ENCODE results near the gene DPP6. TPM values are rescaled to one million over a fixed set of nuclear protein-coding genes. Genes with fewer than 3 reads are reported as not detected.

The DPP6 gene
- total RNA-seq, 1 experiment from 2014 or later, result not detected

- H3F3A ChIP-seq (ENCODE audit: insufficient read depth, low read depth), result no peaks in the 10 kb centered on the region
- intact Hi-C loops (cut with micrococcal nuclease; ENCODE audit: unreplicated experiment), result no loop called here
- POLR2A ChIA-PET (ENCODE audit: unreplicated experiment), result no interaction called here
- no peaks in the 10 kb centered on the region for H3K79me2 ChIP-seq (ENCODE audit: low read depth)
- DNase-seq, result no peak
- TF ChIP-seq, protein P1, sequence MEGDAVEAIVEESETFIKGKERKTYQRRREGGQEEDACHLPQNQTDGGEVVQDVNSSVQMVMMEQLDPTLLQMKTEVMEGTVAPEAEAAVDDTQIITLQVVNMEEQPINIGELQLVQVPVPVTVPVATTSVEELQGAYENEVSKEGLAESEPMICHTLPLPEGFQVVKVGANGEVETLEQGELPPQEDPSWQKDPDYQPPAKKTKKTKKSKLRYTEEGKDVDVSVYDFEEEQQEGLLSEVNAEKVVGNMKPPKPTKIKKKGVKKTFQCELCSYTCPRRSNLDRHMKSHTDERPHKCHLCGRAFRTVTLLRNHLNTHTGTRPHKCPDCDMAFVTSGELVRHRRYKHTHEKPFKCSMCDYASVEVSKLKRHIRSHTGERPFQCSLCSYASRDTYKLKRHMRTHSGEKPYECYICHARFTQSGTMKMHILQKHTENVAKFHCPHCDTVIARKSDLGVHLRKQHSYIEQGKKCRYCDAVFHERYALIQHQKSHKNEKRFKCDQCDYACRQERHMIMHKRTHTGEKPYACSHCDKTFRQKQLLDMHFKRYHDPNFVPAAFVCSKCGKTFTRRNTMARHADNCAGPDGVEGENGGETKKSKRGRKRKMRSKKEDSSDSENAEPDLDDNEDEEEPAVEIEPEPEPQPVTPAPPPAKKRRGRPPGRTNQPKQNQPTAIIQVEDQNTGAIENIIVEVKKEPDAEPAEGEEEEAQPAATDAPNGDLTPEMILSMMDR (conservative IDR thresholded peaks at IDR 0.05), result no peak
- TF ChIP-seq EZH2 (IDR thresholded peaks at IDR 0.05; ENCODE audit: low read depth), result no peak; the same call in 1 of the 2 replicates
- peaks cover 65% of the 10 kb centered on the region for H3K27me3 ChIP-seq (ENCODE audit: insufficient read depth, low read depth)
- no peaks in the 10 kb centered on the region for H3K9me3 ChIP-seq (ENCODE audit: insufficient read depth, low read depth)
- H3K27ac ChIP-seq, result no peak overlapping the region
- no peaks in the 10 kb centered on the region for H3K4me1 ChIP-seq (replicated peaks; ENCODE audit: insufficient read depth)
- CTCF ChIA-PET, result no interaction called here
- no peak overlapping the region for H3K4me3 ChIP-seq
- H3K4me2 ChIP-seq, result no peak overlapping the region
- no peaks in the 10 kb centered on the region for H3K9me2 ChIP-seq (ENCODE audit: insufficient read depth)
- no peak overlapping the region for H2AFZ ChIP-seq
- H4K20me1 ChIP-seq (ENCODE audit: insufficient read depth), result no peaks in the 10 kb centered on the region
- no TSS peak for BruUV-seq (replicated peaks)
- H3K36me3 ChIP-seq (ENCODE audit: low read depth), result no peaks in the 10 kb centered on the region
Measured at GRCh38 chr7:154680894-154681659, 628.9 kb downstream of the DPP6 start.

GRCh38 chr7:154682003-154682402, 629.8 kb downstream of the DPP6 start:
- H2AFZ ChIP-seq, result no peak overlapping the region
- no peak overlapping the region for H3K4me2 ChIP-seq
- CTCF ChIA-PET, result no interaction called here
- no peak overlapping the region for H3K4me3 ChIP-seq
- H3K36me3 ChIP-seq (ENCODE audit: low read depth), result no peaks in the 10 kb centered on the region
- no peaks in the 10 kb centered on the region for H4K20me1 ChIP-seq (ENCODE audit: insufficient read depth)
- H3K27me3 ChIP-seq (ENCODE audit: insufficient read depth, low read depth), result peaks cover 67% of the 10 kb centered on the region
- H3K9me2 ChIP-seq (ENCODE audit: insufficient read depth), result no peaks in the 10 kb centered on the region
- no peaks in the 10 kb centered on the region for H3F3A ChIP-seq (ENCODE audit: insufficient read depth, low read depth)
- H3K79me2 ChIP-seq (ENCODE audit: low read depth), result no peaks in the 10 kb centered on the region
- H3K4me1 ChIP-seq (replicated peaks; ENCODE audit: insufficient read depth), result no peaks in the 10 kb centered on the region
- BruUV-seq (replicated peaks), result no TSS peak
- no peak overlapping the region for H3K27ac ChIP-seq
- DNase-seq, result no peak
- POLR2A ChIA-PET (ENCODE audit: unreplicated experiment), result no interaction called here
- no peaks in the 10 kb centered on the region for H3K9me3 ChIP-seq (ENCODE audit: insufficient read depth, low read depth)
- intact Hi-C loops (cut with micrococcal nuclease; ENCODE audit: unreplicated experiment), result no loop called here
- TF ChIP-seq, protein P1 (conservative IDR thresholded peaks at IDR 0.05), result no peak
- no peak for TF ChIP-seq EZH2 (IDR thresholded peaks at IDR 0.05; ENCODE audit: low read depth)

- intact Hi-C loops (cut with micrococcal nuclease; ENCODE audit: unreplicated experiment), result no loop called here
- CTCF ChIA-PET, result no interaction called here
- Histone ChIP-seq H3K9me3 (ENCODE audit: insufficient read depth, low read depth) (no peaks in the 10 kb centered on the region), H3K4me3 (no peak overlapping the region), H3K36me3 (ENCODE audit: low read depth) (no peaks in the 10 kb centered on the region), H3K27ac (no peak overlapping the region), H3K4me1 (replicated peaks; ENCODE audit: insufficient read depth) (no peaks in the 10 kb centered on the region), H2AFZ (no peak overlapping the region), H3K27me3 (ENCODE audit: insufficient read depth, low read depth) (peaks cover 53% of the 10 kb centered on the region), H3K4me2 (no peak overlapping the region), H4K20me1 (ENCODE audit: insufficient read depth) (no peaks in the 10 kb centered on the region), H3F3A (ENCODE audit: insufficient read depth, low read depth) (no peaks in the 10 kb centered on the region), H3K9me2 (ENCODE audit: insufficient read depth) (no peaks in the 10 kb centered on the region), H3K79me2 (ENCODE audit: low read depth) (no peaks in the 10 kb centered on the region)
- no peak for TF ChIP-seq EZH2 (IDR thresholded peaks at IDR 0.05; ENCODE audit: low read depth)
- TF ChIP-seq, protein P1 (conservative IDR thresholded peaks at IDR 0.05), result no peak
- BruUV-seq (replicated peaks), result no TSS peak
- POLR2A ChIA-PET (ENCODE audit: unreplicated experiment), result no interaction called here
- DNase-seq, result no peak
Measured at GRCh38 chr7:154684666-154685563, 632.7 kb downstream of the DPP6 start.
